Measurements from ENCODE around the gene RAB30.
"Not testable (repeated sequence)": the region's sequence is repeated elsewhere in the genome, so short reads cannot be mapped to it uniquely, and the experiment has no call there.

Gene RAB30

DNA sequence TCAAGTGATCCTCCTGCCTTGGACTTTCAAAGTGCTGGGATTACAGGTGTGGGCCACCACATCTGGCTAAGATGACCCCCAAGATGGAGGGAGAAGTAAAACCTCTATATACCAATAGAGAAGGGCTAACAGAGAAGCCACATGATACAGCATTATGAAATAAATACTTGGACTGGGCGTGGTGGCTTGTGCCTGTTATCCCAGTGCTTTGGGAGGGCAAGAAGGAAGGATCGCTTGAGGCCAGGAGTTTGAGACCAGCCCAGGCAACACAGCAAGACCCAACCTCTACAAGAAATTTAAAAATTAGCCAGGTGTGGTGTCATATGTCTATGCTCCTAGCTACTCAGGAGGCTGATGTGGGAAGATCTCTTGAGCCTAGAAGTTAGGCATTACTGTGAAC lies 61.7 kb downstream of the RAB30 start:
- DNase-seq (ENCODE audit: low spot score): no peak

DNA sequence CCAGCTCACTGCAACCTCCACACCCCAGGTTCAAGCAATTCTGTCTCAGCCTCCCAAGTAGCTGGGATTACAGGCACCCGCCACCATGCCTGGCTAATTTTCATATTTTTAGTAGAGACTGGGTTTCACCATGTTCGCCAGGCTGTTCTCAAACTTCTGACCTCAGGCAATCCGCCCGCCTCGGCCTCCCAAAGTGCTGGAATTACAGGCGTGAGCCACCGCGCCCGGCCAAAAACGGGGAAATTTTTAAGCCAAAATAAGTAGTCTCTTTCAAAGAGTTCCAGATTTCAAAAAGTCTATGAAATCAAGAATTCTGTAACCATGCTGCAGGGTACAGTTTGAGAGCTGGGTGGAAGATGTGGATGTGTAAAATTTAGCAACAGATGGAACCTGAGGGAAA lies 62.6 kb downstream of the RAB30 start:
- not testable (repeated sequence) for DNase-seq (ENCODE audit: low spot score)

DNA sequence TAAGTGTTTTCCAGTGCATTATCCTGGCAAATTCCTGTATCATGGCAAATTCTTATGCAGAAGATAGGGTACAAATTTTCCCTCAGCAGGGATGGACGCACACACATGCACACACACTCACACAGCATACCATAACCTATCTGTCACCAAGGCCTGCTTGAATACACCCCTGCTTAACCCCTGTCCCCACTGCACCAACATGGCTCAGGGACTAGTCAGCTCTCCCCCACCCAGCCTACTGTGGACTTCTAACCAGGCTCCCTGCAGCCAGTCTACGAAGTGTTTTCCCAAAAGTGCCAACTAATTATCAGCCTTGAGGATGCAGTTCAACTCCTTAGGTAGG lies 63.1 kb downstream of the RAB30 start:
- DNase-seq (ENCODE audit: low spot score): no peak

DNA sequence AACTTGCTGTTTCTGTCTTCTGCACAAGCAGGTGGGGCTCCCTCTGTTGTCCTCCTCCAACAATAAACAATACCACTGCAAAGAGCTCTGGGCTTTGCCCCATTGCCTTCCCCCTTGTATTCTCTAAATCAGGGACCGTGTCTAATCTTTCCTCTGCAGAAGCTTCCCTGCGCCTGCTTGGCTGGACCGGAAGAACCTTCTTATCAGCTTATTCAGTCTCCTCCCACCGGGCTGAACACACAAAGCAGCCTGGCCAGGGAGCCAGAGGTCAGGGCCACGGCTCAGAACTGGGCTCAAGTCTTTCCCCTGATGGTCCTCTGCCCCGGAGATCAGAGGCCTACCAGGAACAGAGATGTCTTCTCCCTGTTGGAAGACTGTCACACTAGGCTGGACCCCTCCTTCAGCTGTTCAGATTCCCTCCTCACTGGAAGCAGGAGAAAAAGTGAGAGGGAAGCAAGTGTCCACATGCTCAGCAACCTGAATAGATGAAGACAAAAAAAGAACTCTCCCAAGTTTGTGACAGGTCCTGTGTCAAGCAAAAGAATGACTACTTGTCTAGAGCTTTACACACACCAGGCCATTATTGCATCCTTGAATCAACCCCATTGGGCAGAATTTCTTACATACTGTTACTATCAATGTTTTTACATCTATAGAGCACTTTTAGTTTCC lies 63.7 kb downstream of the RAB30 start:
- DNase-seq (ENCODE audit: low spot score): peak; percentile 67

DNA sequence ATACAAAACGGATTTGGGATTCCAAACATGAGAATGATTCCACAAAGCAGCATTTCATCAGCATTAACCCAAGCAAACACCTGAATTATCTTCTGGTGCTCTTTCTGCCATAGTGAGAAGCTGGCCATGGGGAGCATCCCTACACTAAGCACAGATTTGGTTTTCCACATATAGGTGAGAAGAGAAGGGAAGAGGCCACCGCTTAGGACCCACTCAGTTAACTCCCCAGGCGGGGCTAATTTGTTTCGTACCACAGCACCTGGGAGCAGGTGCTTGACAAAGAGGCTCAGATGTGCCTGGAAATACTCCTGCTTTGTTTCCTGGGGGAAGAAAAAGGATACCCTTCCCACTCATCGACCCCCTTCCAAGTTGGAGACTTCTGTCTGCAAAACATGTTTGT lies 64.2 kb downstream of the RAB30 start:
- no peak for DNase-seq (ENCODE audit: low spot score)

DNA sequence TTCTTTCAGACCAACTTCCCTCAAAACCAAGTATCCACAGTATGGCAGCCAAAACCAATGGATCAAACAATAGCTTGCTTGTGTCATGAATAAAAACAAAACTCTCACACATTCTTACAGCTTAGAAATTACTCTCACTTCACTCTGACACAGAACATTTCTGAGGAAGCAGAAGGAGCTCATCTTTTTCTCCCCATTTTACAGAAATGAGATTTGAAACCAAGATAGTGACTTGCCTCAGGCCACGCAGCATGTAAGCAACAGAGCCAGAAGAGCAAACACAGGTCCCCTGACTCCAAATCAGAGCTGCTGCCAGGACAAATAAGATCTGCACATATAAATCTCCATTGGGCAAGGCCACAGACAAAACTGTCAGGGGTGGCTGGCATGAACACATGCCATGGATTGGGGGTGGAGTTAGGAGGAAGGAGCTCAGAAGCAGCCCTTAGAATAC lies 64.8 kb downstream of the RAB30 start:
- DNase-seq (ENCODE audit: low spot score): no peak

DNA sequence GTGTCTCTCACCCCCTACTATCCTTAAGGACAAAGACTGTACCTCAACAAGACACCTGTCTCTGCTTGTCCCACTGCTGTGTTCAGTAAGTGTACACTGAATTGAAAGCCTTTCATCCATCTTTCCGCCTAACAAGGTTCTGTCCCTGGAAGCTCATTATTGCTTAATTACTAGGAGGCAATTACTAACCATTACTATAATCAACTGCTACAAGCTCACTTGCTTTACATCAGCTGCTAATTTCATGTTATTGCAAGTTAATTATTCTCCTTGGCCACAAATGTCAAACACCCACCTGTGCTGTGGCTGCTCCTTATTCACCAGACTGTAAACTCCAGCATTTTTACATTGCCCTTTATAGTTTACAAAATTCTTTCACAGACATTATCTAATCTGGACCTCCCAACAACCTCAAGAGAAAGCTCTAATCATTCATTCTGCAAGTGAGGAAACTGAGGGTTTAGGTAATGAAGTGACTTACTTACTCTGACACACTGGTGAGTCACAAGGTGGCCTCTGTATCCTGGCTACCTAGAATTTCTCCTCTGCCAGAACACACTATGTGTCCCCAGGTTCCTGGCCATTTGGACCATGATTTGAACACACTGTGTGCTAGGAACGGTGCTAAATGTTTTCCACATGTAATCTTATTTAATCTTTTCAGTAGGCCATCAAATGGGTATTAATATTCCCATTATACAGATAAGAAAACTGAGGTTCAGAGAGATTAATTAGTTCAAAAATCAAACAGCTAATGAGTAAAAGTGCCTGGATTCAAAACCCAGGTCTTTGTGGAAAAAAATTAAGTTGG lies 66.7 kb downstream of the RAB30 start:
- no peak for DNase-seq (ENCODE audit: low spot score)

DNA sequence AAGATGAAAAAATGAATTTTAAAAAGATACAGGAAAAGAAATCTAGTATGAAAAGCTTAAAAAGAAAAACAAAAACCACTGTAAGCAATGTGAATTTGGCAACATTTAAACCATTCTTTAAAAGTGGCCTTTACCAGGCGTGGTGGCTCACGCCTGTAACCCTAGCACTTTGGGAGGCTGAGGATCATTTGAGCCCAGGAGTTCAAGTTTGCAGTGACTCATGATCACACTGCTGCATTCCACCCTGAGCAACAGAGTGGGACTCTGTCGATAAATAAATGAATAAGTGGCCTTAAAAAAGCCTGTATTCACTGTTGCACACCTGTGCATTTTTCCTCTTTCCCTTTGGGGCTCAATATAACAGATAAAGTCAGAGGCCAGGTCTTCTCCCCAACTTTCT lies 69.2 kb downstream of the RAB30 start:
- DNase-seq (ENCODE audit: low spot score): no peak

DNA sequence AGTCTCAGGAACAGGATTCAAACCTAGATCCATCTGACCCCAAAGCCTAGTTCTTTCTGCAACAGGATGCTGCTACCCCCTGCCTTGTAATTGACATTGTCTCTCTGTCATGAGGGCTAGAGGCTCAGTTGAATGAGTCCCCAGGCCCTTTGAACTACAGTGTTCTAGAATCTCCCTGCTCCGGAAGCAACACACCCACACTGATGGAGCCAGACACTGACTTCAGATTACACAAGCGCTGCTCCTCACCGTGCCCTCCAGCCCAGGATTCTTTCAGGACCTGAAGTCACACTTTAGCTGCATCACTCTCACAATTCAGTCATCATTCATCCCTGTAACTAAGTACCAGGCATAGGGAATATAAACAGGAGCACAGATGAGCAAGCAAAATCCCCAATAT lies 69.6 kb downstream of the RAB30 start:
- DNase-seq (ENCODE audit: low spot score): no peak

DNA sequence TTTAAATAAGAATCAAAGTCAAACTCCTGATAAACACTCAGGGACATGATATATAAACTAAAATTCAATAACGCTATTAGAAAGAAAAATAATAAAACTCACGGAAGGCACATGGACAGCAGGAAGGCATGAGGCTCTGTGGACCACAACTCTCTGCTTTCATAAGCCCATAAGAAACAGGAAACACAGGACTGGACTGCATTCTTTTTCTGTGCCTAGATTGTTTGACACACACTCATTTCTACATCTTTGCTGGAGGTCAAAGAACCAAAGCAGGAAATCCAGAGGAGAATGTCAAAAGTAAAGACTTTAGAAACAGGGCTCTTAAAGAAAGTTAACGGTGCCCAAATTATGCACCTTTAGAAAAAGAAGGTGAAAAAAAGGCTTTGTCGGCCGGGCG lies 71.3 kb downstream of the RAB30 start:
- DNase-seq (ENCODE audit: low spot score): no peak

DNA sequence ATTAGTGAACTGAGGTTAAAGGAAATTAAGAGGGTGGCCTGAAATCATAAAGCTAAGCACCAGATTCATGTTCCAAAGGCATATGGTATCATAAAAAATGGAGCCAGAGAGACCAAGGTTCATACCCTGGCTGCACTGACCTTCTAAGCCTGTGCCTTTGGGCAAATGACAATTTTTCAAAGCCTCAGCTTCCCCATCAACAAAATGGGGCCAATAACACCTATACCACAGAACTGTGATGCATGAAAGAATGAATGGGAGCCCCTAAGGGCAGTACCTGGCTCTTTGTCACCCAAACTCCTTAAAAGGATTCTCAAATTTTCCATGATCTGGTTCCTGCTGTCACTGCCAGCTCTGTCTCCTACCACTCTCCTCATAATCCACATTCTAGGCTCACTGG lies 72.5 kb downstream of the RAB30 start:
- DNase-seq (ENCODE audit: low spot score): no peak

DNA sequence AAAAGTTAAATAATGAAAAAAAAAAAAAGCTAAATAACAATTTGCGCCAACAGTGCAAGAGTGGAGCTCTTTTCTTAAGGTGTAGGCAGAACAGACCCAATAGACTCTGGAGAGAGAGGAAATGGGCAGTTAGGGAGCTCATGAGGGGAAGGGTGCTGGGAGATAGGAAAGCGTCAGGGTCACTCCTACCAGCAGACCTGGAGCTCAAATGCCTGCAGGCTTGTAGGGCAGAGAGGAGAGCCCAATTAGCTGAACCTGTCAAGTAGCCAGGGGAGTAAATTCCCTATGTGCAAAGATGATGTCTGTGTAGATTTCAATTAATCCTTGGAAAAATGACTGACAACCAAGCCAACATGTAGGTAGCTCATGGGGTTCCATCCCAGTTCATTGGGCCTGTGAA lies 73.0 kb downstream of the RAB30 start:
- no peak for DNase-seq (ENCODE audit: low spot score)

DNA sequence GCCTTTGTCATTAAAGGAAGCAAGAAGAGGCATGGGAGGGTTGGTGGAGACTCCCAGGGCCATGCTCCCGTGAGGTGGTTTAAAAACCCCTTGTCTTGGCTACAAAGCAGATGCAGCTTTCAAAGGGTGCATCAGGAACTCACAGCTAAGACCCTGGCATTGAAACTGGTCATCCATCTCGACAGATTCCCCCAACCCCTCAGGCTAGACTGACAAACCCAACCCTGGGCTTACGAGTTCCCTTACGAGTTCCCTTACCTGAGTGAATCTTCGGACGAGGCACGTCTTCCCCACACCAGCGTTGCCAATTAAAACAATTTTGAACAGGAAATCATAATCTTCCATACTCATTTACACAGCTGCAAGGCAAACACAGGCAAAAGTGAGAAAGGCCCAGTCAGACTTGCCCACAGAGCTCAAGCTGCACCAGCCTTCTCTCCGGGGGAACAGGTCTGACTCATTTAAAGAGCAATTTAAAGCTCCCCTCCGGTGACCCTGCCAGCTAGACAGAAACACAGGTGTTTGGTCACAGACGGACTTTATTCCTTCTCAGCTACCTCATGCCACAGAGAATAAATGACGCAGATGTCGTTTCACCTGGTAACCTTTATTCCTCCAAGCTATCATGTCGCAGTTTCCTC lies 74.6 kb downstream of the RAB30 start:
- DNase-seq (ENCODE audit: low spot score): no peak

DNA sequence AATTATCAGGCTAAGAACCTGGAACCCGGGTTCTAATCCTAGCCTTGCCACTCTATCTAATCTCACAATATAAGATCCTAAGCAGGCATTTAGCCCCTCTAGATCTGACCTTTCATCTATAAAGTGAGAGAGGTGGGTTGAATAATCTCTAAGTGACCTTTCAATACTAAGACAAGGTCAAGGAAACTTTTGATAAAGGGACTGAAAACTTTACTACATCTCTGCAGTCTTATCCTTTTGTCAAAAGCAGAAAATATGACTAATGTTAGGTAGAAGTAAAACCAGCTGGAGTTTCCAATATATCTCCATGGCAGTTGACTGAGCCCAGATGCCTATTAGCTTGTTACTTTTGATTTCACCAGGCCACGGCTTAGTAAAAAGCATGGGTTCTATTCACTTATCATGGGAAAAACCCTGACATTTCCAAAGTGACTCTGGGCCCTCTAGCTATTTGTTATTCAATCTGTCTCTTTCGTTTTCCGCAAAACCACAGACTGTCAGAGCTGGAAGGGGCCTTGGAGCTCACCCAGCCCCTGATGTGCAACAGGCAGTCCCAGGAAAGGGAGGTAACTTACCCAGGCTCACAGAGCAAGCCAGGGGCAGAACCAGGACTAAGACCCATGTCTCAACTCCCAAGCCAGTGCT lies 75.8 kb downstream of the RAB30 start:
- no peak for DNase-seq (ENCODE audit: low spot score)

DNA sequence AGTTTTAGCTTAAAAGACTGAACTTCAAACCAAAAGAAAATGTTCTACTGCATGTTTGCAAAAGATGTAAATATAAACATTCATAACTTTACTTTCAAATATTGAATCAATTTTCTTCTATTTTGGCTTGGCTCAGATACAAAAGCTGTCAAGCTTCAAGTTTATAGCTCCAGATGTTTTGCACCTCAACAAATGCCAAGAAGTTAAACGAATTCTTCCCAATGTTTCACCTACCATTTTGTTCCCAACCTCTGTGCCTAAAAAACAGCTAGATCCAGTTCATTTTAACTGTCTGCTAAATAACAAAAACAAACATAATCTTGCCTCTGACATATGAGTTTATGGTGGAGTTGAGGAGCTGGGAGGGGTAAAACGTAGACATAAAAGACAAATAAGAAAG lies 76.5 kb downstream of the RAB30 start:
- DNase-seq (ENCODE audit: low spot score): no peak

DNA sequence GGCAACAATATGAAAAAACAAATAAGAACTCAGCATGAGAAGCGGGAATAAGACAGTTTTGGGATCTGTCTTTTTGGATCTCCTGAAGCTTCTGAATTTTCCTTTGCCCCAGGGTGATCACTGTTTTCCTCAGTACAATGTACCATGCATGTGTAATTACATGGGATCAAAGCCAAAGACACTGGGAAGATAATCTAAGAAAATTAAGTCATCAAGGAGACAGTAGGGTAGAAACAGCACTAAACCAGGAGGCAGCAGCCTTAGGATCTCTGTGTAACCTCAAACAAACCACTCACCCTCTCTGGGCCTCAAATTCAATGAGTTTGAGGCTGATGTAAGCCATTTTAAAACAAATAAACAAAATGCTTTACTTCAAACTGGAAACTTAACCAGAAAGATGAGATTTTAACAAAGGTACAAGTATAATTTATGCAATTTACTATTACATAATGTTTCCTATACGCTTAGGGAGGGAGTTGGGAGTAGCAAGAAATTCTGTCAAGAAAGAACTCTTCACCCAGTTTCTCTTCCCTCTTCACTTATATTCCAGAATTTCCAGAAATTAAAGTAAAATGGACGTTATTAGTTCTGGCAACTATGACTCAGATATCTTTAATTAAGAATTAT lies 77.0 kb downstream of the RAB30 start:
- no peak for DNase-seq (ENCODE audit: low spot score)

DNA sequence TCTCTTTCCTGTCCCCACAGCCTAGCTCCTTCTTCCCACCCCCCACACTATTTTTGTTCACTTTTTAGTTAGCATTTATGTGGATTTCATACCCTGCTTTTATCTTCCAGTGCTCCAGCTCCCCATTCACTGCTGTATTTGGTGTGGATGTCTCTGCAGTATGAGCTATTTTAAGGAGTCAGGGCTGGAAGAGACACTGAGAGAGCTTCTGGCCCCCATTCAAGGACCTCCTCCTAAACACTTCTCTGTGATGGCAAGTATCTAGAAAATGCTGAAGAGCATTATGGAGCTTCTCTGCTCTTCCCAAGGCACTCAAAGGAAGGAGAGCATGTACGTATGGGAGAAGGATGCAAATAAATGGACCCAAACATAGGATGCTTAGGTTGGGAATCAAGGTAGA lies 79.5 kb downstream of the RAB30 start:
- DNase-seq (ENCODE audit: low spot score): no peak

DNA sequence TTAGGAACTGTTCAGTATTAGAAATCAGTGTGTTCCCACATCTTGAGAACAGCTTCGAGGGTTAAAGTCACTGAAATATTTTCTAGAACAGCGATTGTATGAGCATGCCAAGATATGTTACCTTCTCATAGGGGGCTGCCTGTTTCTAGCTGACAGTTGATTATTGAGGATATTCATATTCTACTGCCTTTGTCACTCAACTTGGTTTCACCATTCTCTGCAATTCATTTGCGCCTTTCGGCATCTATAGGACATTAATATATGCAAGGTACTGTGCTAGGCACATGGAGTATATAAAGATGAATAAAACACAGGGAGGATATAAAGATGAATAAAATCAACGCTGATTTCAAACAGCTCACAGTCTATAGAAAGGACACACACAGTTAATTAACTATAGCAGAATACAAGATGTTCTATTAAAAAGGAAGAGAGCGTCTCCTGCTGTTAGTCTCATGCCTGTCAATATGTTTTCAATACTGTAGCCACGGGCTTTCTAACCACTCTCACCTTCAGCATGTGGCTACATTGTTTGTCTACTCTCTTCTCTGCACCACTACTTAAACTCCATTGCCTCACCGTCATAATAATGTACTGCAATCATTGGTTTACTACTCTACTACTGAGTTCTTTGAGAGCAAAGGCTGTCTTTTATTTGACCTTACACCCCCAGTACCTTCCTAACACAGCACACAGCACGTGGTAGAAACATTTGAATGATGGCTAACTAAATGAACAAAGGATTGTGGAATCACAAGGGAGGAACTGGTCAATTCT lies 81.9 kb downstream of the RAB30 start:
- no peak for DNase-seq (ENCODE audit: low spot score)

DNA sequence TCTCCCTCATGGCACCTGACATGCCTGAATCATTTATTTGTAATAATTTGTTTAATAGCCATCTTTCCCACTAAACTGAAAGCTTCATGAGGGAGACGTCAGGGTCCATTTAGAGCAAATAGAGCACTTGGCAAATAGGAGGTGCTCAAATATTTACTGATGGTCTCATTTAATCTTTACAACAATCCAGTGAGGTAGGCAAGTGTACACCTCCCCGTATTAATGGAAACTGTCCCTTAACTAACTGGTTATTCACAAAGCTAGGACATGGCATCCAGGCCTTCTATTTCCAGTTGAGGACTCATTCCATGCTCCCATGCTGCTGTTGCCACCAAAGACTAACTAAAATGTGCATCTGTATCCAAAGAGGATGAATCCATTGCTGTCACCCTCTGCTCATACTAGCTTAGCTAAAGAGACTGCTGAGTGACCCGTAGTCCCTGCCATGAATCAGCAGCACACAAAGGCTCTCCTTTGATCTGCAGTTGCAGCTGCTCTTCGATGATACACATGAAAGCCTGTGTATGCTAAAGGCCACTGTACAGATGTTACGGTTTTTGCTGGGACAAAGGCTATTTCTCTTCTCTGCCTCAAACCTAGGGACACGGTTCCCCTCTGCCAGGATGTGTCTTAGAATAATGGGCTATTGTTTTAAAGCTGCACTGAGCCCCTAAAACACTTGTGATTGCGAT lies 82.6 kb downstream of the RAB30 start:
- DNase-seq (ENCODE audit: low spot score): peak; percentile 96

DNA sequence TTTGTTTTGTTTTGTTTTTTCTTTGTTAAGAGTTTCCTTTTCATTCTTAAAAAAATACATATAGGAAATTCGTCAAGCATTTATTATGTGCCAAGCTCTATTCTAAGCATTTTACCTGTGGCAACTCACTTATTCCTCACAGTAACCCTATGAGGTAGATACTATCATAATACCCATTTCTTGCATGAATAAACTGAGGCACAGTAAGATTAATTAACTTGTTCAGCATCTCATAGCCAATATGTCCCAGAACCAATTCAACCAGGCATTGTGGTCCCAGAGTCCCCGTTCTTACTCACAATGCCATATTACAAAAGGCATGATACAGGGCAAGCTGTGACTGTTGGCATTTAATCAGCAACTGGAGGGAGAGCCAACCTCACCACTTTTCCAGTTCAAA lies 83.7 kb downstream of the RAB30 start:
- DNase-seq (ENCODE audit: low spot score): no peak

DNA sequence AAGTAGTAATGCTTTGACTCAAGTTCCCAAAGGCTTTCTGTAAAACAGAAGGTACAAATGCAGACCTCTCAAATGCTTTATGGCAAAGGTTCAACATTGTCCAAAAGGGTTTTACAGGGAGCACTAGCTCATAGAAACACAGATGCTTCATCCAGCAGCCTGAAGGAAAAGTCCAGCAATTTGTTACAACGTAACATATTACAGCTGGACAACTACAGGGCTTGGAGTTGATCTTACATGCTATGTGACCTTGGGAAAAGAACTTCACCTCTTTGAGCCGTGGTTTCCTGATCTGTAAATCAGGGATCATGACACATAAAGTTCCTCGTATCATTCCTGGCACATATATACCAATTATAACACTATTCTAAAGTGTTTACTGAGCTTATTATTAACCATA lies 85.3 kb downstream of the RAB30 start:
- DNase-seq (ENCODE audit: low spot score): no peak
